ENCODE measurements around the gene PDE4B. TPM values are rescaled to one million over a fixed set of nuclear protein-coding genes. Genes with fewer than 3 reads are reported as not detected.
"Not testable (repeated sequence)": the region's sequence is repeated elsewhere in the genome, so short reads cannot be mapped to it uniquely, and the experiment has no call there.

PDE4B gene
- total RNA-seq, 4 donors from 2014 or later = 3.7 to 16.6 (median 5.1) TPM

DNA sequence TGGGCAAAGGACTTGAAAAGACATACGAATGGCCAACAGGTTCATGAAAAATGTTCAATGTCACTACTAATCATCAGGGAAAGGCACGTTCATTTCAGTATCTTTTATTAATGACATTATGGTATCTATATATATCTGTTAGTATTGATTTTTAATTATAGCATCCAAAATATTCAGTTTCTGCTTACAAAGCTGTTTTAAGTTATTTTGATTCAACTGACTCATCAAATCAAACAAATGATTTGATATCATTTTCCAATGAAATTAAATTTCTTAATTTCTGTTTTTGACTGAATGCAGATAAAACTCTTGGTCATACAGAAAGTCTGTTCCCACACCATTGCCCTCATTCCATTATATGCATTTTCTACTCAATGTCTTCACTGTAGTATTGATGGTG lies 315.9 kb downstream of the PDE4B start:
- no peak overlapping the region for H3K27ac ChIP-seq (replicated peaks in 1 of 4)
- no peak for DNase-seq (ENCODE audit: extremely low spot score)
- H3K9me3 ChIP-seq = no peaks in the 10 kb centered on the region
- no peaks in the 10 kb centered on the region for H3K4me1 ChIP-seq
- WGBS = 87% methylated on average over 2 of the region's 2 CpGs
- TF ChIP-seq POLR2AphosphoS5 (IDR thresholded peaks at IDR 0.05) = no peak
- TF ChIP-seq POLR2A (IDR thresholded peaks at IDR 0.05; ENCODE audit: low read depth) = no peak
- TF ChIP-seq, protein P1, sequence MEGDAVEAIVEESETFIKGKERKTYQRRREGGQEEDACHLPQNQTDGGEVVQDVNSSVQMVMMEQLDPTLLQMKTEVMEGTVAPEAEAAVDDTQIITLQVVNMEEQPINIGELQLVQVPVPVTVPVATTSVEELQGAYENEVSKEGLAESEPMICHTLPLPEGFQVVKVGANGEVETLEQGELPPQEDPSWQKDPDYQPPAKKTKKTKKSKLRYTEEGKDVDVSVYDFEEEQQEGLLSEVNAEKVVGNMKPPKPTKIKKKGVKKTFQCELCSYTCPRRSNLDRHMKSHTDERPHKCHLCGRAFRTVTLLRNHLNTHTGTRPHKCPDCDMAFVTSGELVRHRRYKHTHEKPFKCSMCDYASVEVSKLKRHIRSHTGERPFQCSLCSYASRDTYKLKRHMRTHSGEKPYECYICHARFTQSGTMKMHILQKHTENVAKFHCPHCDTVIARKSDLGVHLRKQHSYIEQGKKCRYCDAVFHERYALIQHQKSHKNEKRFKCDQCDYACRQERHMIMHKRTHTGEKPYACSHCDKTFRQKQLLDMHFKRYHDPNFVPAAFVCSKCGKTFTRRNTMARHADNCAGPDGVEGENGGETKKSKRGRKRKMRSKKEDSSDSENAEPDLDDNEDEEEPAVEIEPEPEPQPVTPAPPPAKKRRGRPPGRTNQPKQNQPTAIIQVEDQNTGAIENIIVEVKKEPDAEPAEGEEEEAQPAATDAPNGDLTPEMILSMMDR (IDR thresholded peaks at IDR 0.05) = no peak
- H3K27me3 ChIP-seq = no peaks in the 10 kb centered on the region
- no peak overlapping the region for H3K4me3 ChIP-seq
- no peaks in the 10 kb centered on the region for H3K36me3 ChIP-seq
- intact Hi-C loops (cut with DNase I) = no loop called here

DNA sequence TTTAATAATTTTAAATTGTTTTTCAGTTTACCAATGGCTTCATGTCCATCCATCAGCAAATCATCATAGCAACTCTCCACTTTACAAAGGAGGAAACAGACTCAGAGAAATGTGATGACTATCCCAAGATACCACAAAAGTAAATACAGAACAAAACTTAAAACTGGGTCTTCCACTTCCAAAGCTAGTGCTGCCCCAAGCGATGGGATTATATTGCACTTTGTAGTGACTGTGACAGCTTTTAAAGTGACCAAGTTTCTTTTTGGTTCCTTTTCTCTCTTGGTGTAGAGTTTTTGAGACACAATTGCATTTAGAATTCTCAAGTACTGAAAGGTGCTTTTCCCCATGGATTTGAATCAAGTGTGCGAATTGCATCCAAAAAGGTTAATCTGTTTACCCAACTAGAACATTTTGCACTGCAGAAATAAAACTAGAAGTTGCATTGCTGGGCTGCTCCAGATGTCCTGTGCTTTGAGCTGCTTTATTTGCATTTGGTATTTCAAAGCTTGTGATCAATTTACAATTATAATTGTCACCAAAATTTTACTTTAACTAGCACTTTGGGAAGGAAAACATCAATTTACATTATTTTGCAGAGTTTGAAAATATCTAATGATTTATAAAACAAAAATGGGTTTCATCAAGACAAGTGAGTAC lies 320.2 kb downstream of the PDE4B start:
- Histone ChIP-seq H3K27me3 (no peaks in the 10 kb centered on the region), H3K4me3 (no peak overlapping the region), H3K36me3 (no peaks in the 10 kb centered on the region), H3K4me1 (no peaks in the 10 kb centered on the region), H3K9me3 (no peaks in the 10 kb centered on the region), H3K27ac (replicated peaks in 1 of 4) (no peak overlapping the region)
- DNase-seq (ENCODE audit: extremely low spot score) = no peak
- WGBS = 89% methylated on average over 2 of the region's 2 CpGs
- intact Hi-C loops (cut with DNase I) = no loop called here
- TF ChIP-seq POLR2A (IDR thresholded peaks at IDR 0.05; ENCODE audit: low read depth) (no peak), EP300 (IDR thresholded peaks at IDR 0.05) (no peak), POLR2AphosphoS5 (IDR thresholded peaks at IDR 0.05) (no peak)
- TF ChIP-seq, protein P1 (IDR thresholded peaks at IDR 0.05) = no peak

DNA sequence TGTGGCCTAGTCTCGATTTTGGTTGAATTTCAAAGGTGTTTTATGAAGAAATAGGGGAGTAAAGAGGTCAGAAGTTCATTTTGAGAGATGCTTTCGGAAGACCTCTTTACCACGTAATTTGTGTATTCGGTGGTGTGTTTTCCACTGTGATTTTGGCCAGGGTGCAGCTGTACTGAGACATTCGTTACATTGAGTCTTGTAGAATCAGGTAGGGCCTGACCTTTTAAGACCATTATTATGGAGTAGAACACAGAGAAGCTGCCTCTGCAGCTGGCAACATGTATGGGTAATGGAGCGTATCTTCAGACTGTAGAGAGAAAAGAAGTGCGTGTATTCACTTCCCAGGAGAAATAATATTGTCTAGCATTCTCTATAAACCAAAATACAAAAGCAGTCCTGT lies 326.5 kb downstream of the PDE4B start:
- no peak for DNase-seq (ENCODE audit: extremely low spot score)

DNA sequence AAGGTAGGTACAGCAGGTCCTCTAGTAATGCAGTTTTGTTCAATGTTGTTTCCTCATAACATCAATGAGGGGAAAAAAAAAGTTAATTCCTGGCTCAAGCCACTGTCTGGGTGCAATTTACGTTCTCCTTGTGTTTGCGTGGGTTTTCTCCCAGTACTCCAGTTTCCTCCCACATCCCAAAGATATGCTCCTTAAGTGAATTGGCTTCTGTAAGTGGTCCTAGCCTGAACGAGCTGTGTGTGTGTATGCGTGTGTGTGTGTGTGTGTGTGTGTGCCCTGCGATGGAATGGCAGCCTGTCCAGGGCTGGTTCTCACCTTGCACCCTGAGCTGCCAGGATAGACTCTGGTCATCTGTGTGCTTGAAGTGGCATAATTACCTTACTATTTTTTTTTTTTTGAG lies 332.0 kb downstream of the PDE4B start:
- intact Hi-C loops (cut with DNase I) = no loop called here
- H3K4me3 ChIP-seq = no peak overlapping the region
- H3K4me1 ChIP-seq = no peaks in the 10 kb centered on the region
- WGBS = 82% methylated on average over 5 of the region's 5 CpGs
- H3K9me3 ChIP-seq = no peaks in the 10 kb centered on the region
- TF ChIP-seq EP300 (IDR thresholded peaks at IDR 0.05) = no peak
- no peak for TF ChIP-seq POLR2AphosphoS5 (IDR thresholded peaks at IDR 0.05)
- TF ChIP-seq POLR2A (IDR thresholded peaks at IDR 0.05; ENCODE audit: low read depth) = no peak
- TF ChIP-seq, protein P1 (IDR thresholded peaks at IDR 0.05) = no peak
- H3K27me3 ChIP-seq = no peaks in the 10 kb centered on the region
- no peak for DNase-seq (ENCODE audit: extremely low spot score)
- no peaks in the 10 kb centered on the region for H3K36me3 ChIP-seq
- H3K27ac ChIP-seq (replicated peaks in 1 of 4) = no peak overlapping the region

More for the DNA sequence above, 326.5 kb downstream of the PDE4B start:
- no peaks in the 10 kb centered on the region for H3K4me1 ChIP-seq
- intact Hi-C loops (cut with DNase I) = no loop called here
- H3K27me3 ChIP-seq = no peaks in the 10 kb centered on the region
- no peak overlapping the region for H3K4me3 ChIP-seq
- H3K36me3 ChIP-seq = no peaks in the 10 kb centered on the region
- no peak overlapping the region for H3K27ac ChIP-seq (replicated peaks in 1 of 4)
- no peaks in the 10 kb centered on the region for H3K9me3 ChIP-seq
- 89% methylated on average over 7 of the region's 7 CpGs for WGBS
- no peak for TF ChIP-seq EP300 (IDR thresholded peaks at IDR 0.05)
- TF ChIP-seq, protein P1 (IDR thresholded peaks at IDR 0.05) = no peak
- no peak for TF ChIP-seq POLR2AphosphoS5 (IDR thresholded peaks at IDR 0.05)
- TF ChIP-seq POLR2A (IDR thresholded peaks at IDR 0.05; ENCODE audit: low read depth) = no peak

DNA sequence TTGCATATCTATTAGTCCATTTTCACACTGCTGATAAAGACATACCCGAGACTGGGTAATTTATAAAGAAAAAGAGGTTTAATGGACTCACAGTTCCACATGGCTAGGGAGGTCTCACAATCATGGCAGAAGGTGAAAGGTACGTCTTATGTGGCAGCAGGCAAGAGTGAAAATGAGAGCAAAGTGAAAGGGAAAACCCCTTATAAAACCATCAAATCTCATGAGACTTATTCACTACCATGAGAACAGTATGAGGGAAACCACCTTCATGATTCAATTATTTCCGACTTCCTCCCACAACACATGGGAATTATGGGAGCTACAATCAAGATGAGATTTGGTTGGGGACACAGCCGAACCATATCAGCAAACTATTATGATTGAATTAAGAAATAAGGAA lies 335.9 kb downstream of the PDE4B start:
- H3K9me3 ChIP-seq; H3K27ac ChIP-seq (replicated peaks in 1 of 4); H3K4me3 ChIP-seq; H3K27me3 ChIP-seq; DNase-seq (ENCODE audit: extremely low spot score); H3K4me1 ChIP-seq; H3K36me3 ChIP-seq; intact Hi-C loops (cut with DNase I): not testable (repeated sequence)
- WGBS = 88% methylated on average over 4 of the region's 4 CpGs

All from esophagus muscularis mucosa (tissue), 4 donors.